ENCODE results near the gene PEAK1. TPM values are rescaled to one million over a fixed set of nuclear protein-coding genes. Genes with fewer than 3 reads are reported as not detected.

Gene PEAK1
- total and polyA plus RNA-seq, 4 donors, result 8.6 to 147 (median 40.2) TPM

- Histone ChIP-seq H3K27me3 (ENCODE audit: control insufficient read depth in 3 of 3, insufficient read depth in 3 of 3, low read length in 2 of 3) (no peaks in the 10 kb centered on the region), H3K27ac (ENCODE audit: low read depth in 1 of 2, low read length in 1 of 2) (no peak overlapping the region), H3K9me3 (ENCODE audit: control insufficient read depth in 4 of 4, insufficient read depth in 3 of 4, low read length in 3 of 4) (no peaks in the 10 kb centered on the region), H3K4me1 (ENCODE audit: control insufficient read depth in 5 of 5, insufficient read depth in 5 of 5, low read length in 5 of 5) (peaks cover 0 to 21% (median 0%) of the 10 kb centered on the region in 5 donors), H3K4me3 (no peak overlapping the region), H3K9ac (ENCODE audit: insufficient read depth in 1 of 2, low read length in 2 of 2) (no peak overlapping the region), H3K36me3 (ENCODE audit: control insufficient read depth in 4 of 4, insufficient read depth in 4 of 4, low read length in 4 of 4) (peaks cover 0 to 2% (median 0%) of the 10 kb centered on the region in 4 donors)
- 81 to 92% methylated on average over 4 of the region's 4 CpGs for whole genome bisulfite sequencing, 2 donors
- no peak for ATAC-seq (ENCODE audit: insufficient read depth, low FRiP score)
- no peak for DNase-seq
- TF ChIP-seq CTCF (IDR thresholded peaks at IDR 0.05; ENCODE audit: control extremely low read depth, extremely low read depth), result no peak
Observed at GRCh38 chr15:77369168-77369567, 50.7 kb downstream of the PEAK1 start.

- H3K4me1 ChIP-seq (ENCODE audit: control insufficient read depth in 5 of 5, insufficient read depth in 5 of 5, low read length in 5 of 5), result peaks cover 0 to 17% (median 0%) of the 10 kb centered on the region in 5 donors
- no peak overlapping the region for H3K4me3 ChIP-seq
- no peak overlapping the region for H3K27ac ChIP-seq (ENCODE audit: low read depth in 1 of 2, low read length in 1 of 2)
- H3K27me3 ChIP-seq (ENCODE audit: control insufficient read depth in 3 of 3, insufficient read depth in 3 of 3, low read length in 2 of 3), result no peaks in the 10 kb centered on the region
- DNase-seq (no peak), ATAC-seq (ENCODE audit: insufficient read depth, low FRiP score) (no peak)
- no peak for TF ChIP-seq CTCF (IDR thresholded peaks at IDR 0.05; ENCODE audit: control extremely low read depth, extremely low read depth)
- H3K36me3 ChIP-seq (ENCODE audit: control insufficient read depth in 4 of 4, insufficient read depth in 4 of 4, low read length in 4 of 4), result peaks cover 0 to 4% (median 2%) of the 10 kb centered on the region in 4 donors
- no peaks in the 10 kb centered on the region for H3K9me3 ChIP-seq (ENCODE audit: control insufficient read depth in 4 of 4, insufficient read depth in 3 of 4, low read length in 3 of 4)
- WGBS, 2 donors, result 88 to 96% methylated on average over 2 of the region's 2 CpGs
- H3K9ac ChIP-seq (ENCODE audit: insufficient read depth in 1 of 2, low read length in 2 of 2), result no peak overlapping the region
Observed at GRCh38 chr15:77367631-77368030, 52.3 kb downstream of the PEAK1 start.

- DNase-seq (no peak), ATAC-seq (ENCODE audit: insufficient read depth, low FRiP score) (no peak)
- H3K9me3 ChIP-seq (ENCODE audit: control insufficient read depth in 4 of 4, insufficient read depth in 3 of 4, low read length in 3 of 4), result no peaks in the 10 kb centered on the region
- no peak overlapping the region for H3K9ac ChIP-seq (ENCODE audit: insufficient read depth in 1 of 2, low read length in 2 of 2)
- no peak overlapping the region for H3K4me3 ChIP-seq
- no peaks in the 10 kb centered on the region for H3K27me3 ChIP-seq (ENCODE audit: control insufficient read depth in 3 of 3, insufficient read depth in 3 of 3, low read length in 2 of 3)
- no peak for TF ChIP-seq CTCF (IDR thresholded peaks at IDR 0.05; ENCODE audit: control extremely low read depth, extremely low read depth)
- WGBS, 2 donors, result 94 to 96% methylated on average over 1 of the region's 1 CpG
- H3K27ac ChIP-seq (ENCODE audit: low read depth in 1 of 2, low read length in 1 of 2), result no peak overlapping the region
- peaks cover 0 to 13% (median 0%) of the 10 kb centered on the region in 5 donors for H3K4me1 ChIP-seq (ENCODE audit: control insufficient read depth in 5 of 5, insufficient read depth in 5 of 5, low read length in 5 of 5)
- peaks cover 0 to 7% (median 6%) of the 10 kb centered on the region in 4 donors for H3K36me3 ChIP-seq (ENCODE audit: control insufficient read depth in 4 of 4, insufficient read depth in 4 of 4, low read length in 4 of 4)
Observed at GRCh38 chr15:77361456-77361855, 58.4 kb downstream of the PEAK1 start.

Measured in lung (tissue), 12 donors.